ENCODE results near the gene STXBP4. TPM values are rescaled to one million over a fixed set of nuclear protein-coding genes. Genes with fewer than 3 reads are reported as not detected.

Gene STXBP4
- total and polyA plus RNA-seq, 2 donors from 2014 or later: 4.5 to 20.2 TPM

DNA sequence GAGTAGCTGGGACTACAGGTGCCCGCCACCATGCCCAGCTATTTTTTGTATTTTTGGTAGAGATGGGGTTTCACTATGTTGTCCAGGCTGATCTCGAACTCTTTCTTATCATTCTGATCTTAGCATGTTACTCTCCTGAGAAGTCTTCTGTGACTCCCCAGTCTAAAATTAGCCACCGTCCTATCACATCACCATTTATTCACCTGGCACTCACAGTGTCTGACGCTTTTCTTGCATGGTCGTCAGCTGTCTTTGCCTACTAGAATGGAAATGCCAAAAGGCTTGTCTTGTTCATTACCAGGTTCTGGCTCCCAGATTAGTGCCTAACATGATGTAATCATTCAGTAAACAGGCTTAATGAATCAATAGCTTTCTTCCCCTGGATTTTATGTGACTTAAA lies 44.2 kb upstream of the STXBP4 start:
- Histone ChIP-seq H3K27me3 (ENCODE audit: control insufficient read depth, insufficient read depth, low read length) (no peaks in the 10 kb centered on the region), H3K27ac (ENCODE audit: low read depth in 2 of 2, low read length in 2 of 2) (no peak overlapping the region), H3K36me3 (ENCODE audit: control insufficient read depth in 2 of 3, insufficient read depth in 3 of 3, low read length in 3 of 3) (peaks cover 0 to 18% (median 6%) of the 10 kb centered on the region in 3 donors), H3K9me3 (ENCODE audit: control insufficient read depth in 2 of 3, insufficient read depth in 1 of 3, low read length in 3 of 3) (no peaks in the 10 kb centered on the region), H3K4me1 (ENCODE audit: control insufficient read depth in 2 of 3, insufficient read depth in 2 of 3, low read depth in 1 of 3, low read length in 3 of 3) (no peaks in the 10 kb centered on the region), H3K9ac (ENCODE audit: low read length in 3 of 3) (no peak overlapping the region), H3K4me3 (ENCODE audit: low read length in 3 of 3) (no peak overlapping the region)
- no peak for FAIRE-seq
- no peak for DNase-seq
- intact Hi-C loops (cut with DNase I): no loop called here
- TF ChIP-seq, protein P1, sequence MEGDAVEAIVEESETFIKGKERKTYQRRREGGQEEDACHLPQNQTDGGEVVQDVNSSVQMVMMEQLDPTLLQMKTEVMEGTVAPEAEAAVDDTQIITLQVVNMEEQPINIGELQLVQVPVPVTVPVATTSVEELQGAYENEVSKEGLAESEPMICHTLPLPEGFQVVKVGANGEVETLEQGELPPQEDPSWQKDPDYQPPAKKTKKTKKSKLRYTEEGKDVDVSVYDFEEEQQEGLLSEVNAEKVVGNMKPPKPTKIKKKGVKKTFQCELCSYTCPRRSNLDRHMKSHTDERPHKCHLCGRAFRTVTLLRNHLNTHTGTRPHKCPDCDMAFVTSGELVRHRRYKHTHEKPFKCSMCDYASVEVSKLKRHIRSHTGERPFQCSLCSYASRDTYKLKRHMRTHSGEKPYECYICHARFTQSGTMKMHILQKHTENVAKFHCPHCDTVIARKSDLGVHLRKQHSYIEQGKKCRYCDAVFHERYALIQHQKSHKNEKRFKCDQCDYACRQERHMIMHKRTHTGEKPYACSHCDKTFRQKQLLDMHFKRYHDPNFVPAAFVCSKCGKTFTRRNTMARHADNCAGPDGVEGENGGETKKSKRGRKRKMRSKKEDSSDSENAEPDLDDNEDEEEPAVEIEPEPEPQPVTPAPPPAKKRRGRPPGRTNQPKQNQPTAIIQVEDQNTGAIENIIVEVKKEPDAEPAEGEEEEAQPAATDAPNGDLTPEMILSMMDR (IDR thresholded peaks at IDR 0.05; ENCODE audit: borderline replicate concordance, extremely low read depth, insufficient read depth): no peak

DNA sequence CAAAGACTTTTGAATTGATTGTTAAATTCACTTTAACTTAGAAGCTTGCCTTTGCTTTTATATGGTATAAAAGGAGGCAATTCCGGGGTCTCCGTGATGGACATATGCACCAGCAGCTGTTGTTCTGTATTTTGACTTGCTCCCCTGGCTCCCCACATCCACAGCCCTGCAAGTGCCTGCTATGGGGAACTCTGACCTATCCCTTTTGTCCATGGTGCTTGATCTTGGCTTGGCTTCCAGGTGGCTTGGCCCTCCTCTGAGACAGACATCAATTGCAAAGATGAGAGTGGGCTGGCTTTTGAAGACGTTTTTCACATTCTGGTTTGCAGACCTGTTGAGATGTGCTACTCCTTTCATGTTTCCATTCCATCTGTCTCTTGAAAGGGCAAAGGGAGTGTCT lies 41.0 kb upstream of the STXBP4 start:
- no peak for FAIRE-seq
- Histone ChIP-seq H3K9ac (ENCODE audit: low read length in 3 of 3) (no peak overlapping the region), H3K9me3 (ENCODE audit: control insufficient read depth in 2 of 3, insufficient read depth in 1 of 3, low read length in 3 of 3) (no peaks in the 10 kb centered on the region), H3K4me3 (ENCODE audit: low read length in 3 of 3) (no peak overlapping the region), H3K4me1 (ENCODE audit: control insufficient read depth in 2 of 3, insufficient read depth in 2 of 3, low read depth in 1 of 3, low read length in 3 of 3) (no peaks in the 10 kb centered on the region), H3K36me3 (ENCODE audit: control insufficient read depth in 2 of 3, insufficient read depth in 3 of 3, low read length in 3 of 3) (peaks cover 3 to 31% (median 11%) of the 10 kb centered on the region in 3 donors), H3K27ac (ENCODE audit: low read depth in 2 of 2, low read length in 2 of 2) (no peak overlapping the region), H3K27me3 (ENCODE audit: control insufficient read depth, insufficient read depth, low read length) (no peaks in the 10 kb centered on the region)
- intact Hi-C loops (cut with DNase I): no loop called here
- TF ChIP-seq, protein P1 (IDR thresholded peaks at IDR 0.05; ENCODE audit: borderline replicate concordance, extremely low read depth, insufficient read depth): no peak
- DNase-seq: no peak

DNA sequence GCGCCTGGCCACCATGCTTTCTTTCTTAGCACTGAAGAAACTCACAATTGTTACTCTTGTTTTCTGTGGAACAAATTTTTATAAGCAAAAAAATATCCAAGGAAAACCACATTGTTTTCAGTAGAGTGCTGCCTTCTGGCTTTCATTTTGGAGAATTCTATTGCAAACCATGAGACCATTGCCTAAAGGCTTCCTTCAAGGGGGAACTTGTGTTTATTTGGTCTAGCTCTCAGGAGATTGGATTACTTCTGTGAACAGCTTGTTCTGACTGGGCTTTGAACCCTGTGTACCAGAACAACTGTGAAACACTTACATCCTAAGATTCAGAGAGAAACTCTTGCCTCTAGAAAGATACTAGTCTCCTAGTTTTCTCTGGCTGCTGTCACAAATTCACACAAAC lies 35.9 kb upstream of the STXBP4 start:
- Histone ChIP-seq H3K4me3 (ENCODE audit: low read length in 3 of 3) (no peak overlapping the region), H3K4me1 (ENCODE audit: control insufficient read depth in 2 of 3, insufficient read depth in 2 of 3, low read depth in 1 of 3, low read length in 3 of 3) (no peaks in the 10 kb centered on the region), H3K9me3 (ENCODE audit: control insufficient read depth in 2 of 3, insufficient read depth in 1 of 3, low read length in 3 of 3) (no peaks in the 10 kb centered on the region), H3K9ac (ENCODE audit: low read length in 3 of 3) (no peak overlapping the region), H3K36me3 (ENCODE audit: control insufficient read depth in 2 of 3, insufficient read depth in 3 of 3, low read length in 3 of 3) (peaks cover 3 to 37% (median 22%) of the 10 kb centered on the region in 3 donors), H3K27ac (ENCODE audit: low read depth in 2 of 2, low read length in 2 of 2) (no peak overlapping the region), H3K27me3 (ENCODE audit: control insufficient read depth, insufficient read depth, low read length) (no peaks in the 10 kb centered on the region)
- DNase-seq: no peak
- no peak for FAIRE-seq
- TF ChIP-seq, protein P1 (IDR thresholded peaks at IDR 0.05; ENCODE audit: borderline replicate concordance, extremely low read depth, insufficient read depth): no peak
- intact Hi-C loops (cut with DNase I): no loop called here

DNA sequence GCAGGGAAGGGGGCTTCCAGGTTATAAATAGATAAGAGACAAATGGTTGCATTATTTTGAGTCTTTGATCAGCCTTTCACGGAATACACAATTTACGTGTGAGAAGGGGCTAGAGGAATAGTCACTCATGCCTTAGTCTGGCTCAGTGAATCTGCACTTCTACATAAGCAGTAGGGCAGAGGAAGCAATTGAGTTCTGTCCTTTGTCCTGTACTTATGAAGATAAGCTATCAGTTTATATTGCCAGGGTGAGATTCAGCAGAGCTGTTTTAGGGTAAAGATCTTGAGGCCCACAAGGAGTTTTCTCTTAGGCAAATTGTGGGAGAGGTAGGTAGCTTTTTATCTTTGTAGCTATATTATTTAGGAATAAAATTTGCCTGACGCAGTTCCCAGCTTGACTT lies 34.6 kb upstream of the STXBP4 start:
- no peak for DNase-seq
- Histone ChIP-seq H3K4me1 (ENCODE audit: control insufficient read depth in 2 of 3, insufficient read depth in 2 of 3, low read depth in 1 of 3, low read length in 3 of 3) (no peaks in the 10 kb centered on the region), H3K27ac (ENCODE audit: low read depth in 2 of 2, low read length in 2 of 2) (no peak overlapping the region), H3K9me3 (ENCODE audit: control insufficient read depth in 2 of 3, insufficient read depth in 1 of 3, low read length in 3 of 3) (no peaks in the 10 kb centered on the region), H3K36me3 (ENCODE audit: control insufficient read depth in 2 of 3, insufficient read depth in 3 of 3, low read length in 3 of 3) (peaks cover 3 to 35% (median 20%) of the 10 kb centered on the region in 3 donors), H3K27me3 (ENCODE audit: control insufficient read depth, insufficient read depth, low read length) (no peaks in the 10 kb centered on the region), H3K4me3 (ENCODE audit: low read length in 3 of 3) (no peak overlapping the region), H3K9ac (ENCODE audit: low read length in 3 of 3) (no peak overlapping the region)
- intact Hi-C loops (cut with DNase I): no loop called here
- TF ChIP-seq, protein P1 (IDR thresholded peaks at IDR 0.05; ENCODE audit: borderline replicate concordance, extremely low read depth, insufficient read depth): no peak
- FAIRE-seq: no peak

Measured in kidney (tissue), 14 donors.